ENCODE measurements around the gene CLCN2. TPM values are rescaled to one million over a fixed set of nuclear protein-coding genes. Genes with fewer than 3 reads are reported as not detected.

CLCN2 gene
- total RNA-seq, 1 experiment from 2014 or later: 23.0 TPM

DNA sequence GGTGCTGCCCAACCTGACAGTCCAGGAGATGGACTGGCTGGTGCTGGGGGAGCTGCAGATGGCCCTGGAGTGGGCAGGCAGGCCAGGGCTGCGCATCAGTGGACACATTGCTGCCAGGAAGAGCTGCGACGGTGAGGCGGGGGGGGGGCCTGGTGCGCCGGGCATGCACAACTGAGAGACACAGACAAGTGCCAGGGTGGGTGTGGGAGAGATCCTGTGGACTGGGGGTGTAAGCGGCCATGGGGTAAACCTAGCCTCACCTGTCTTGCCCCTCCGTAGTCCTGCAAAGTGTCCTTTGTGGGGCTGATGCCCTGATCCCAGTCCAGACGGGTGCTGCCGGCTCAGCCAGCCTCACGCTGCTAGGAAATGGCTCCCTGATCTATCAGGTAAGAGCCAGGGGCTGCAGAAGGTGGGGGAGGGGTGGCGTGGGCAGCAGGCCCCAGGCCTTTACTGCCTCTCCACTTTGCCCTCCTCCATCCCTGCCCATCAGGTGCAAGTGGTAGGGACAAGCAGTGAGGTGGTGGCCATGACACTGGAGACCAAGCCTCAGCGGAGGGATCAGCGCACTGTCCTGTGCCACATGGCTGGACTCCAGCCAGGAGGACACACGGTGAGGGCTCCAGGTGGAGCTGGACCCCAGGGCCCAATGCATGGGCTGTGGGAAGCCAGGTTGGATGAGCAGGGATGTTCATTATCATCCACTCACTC lies 21.8 kb upstream of the CLCN2 start:
- Histone ChIP-seq H3K4me3 (ENCODE audit: low read depth, low read length) (no peak overlapping the region), H3K9me3 (no peaks in the 10 kb centered on the region), H3K4me1 (peaks cover 15% of the 10 kb centered on the region), H3K36me3 (ENCODE audit: control insufficient read depth, insufficient read depth, low read length) (peaks cover 1% of the 10 kb centered on the region; the same call in 1 of the 2 replicates), H3K27me3 (replicated peaks; ENCODE audit: control insufficient read depth, insufficient read depth, low read length) (no peaks in the 10 kb centered on the region; the same call in 1 of the 2 replicates)
- H3K9me3 Mint-ChIP-seq (ENCODE audit: unreplicated experiment): no peaks in the 10 kb centered on the region
- DNase-seq: no peak
- H3K4me3 Mint-ChIP-seq (ENCODE audit: unreplicated experiment): no peak overlapping the region
- TF ChIP-seq, protein P1, sequence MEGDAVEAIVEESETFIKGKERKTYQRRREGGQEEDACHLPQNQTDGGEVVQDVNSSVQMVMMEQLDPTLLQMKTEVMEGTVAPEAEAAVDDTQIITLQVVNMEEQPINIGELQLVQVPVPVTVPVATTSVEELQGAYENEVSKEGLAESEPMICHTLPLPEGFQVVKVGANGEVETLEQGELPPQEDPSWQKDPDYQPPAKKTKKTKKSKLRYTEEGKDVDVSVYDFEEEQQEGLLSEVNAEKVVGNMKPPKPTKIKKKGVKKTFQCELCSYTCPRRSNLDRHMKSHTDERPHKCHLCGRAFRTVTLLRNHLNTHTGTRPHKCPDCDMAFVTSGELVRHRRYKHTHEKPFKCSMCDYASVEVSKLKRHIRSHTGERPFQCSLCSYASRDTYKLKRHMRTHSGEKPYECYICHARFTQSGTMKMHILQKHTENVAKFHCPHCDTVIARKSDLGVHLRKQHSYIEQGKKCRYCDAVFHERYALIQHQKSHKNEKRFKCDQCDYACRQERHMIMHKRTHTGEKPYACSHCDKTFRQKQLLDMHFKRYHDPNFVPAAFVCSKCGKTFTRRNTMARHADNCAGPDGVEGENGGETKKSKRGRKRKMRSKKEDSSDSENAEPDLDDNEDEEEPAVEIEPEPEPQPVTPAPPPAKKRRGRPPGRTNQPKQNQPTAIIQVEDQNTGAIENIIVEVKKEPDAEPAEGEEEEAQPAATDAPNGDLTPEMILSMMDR (IDR thresholded peaks at IDR 0.05; ENCODE audit: insufficient read depth in 1 of 2, low read depth in 1 of 2, low read length in 1 of 2, severe bottlenecking in 1 of 2, unreplicated experiment in 1 of 2): no peak
- peaks cover 11% of the 10 kb centered on the region for H3K4me1 Mint-ChIP-seq (ENCODE audit: low read depth, unreplicated experiment)
- CTCF ChIA-PET: interaction anchor here (0.6 to 2.3 kb wide), 2 partner anchors 12 to 18 kb away, joined by 4 to 8 read pairs; no protein-coding TSS in a partner anchor
- intact Hi-C loops (cut with micrococcal nuclease; ENCODE audit: unreplicated experiment): no loop called here
- POLR2A ChIA-PET: no interaction called here
- H3K36me3 Mint-ChIP-seq (ENCODE audit: insufficient read depth, unreplicated experiment): no peaks in the 10 kb centered on the region
- no TSS peak for BruUV-seq (replicated peaks)
- H3K27ac Mint-ChIP-seq (ENCODE audit: unreplicated experiment): no peak overlapping the region
- H3K27me3 Mint-ChIP-seq (ENCODE audit: insufficient read depth, unreplicated experiment): no peaks in the 10 kb centered on the region

DNA sequence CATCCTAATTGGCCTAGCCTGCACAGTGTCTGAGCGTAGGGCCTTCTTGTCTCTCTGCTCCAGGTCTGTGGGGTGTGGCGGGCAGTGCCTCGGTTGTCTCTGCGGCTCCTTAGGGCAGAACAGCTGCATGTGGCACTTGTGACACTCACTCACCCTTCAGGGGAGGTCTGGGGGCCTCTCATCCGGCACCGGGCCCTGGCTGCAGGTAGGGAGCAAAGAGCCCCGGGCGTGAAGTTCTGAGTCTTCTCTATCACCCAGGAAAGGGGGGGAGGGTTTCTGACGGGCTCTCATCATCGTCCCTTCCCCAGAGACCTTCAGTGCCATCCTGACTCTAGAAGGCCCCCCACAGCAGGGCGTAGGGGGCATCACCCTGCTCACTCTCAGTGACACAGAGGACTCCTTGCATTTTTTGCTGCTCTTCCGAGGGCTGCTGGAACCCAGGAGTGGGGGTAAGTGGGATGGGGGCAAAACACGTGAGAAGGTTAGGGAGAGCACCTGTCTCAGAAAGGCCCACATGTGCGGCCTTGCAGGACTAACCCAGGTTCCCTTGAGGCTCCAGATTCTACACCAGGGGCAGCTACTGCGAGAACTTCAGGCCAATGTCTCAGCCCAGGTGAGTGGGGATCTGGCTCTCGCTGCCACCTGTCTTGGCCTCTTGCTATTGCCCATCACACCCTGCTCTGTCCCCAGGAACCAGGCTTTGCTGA lies 21.1 kb upstream of the CLCN2 start:
- H3K36me3 ChIP-seq (ENCODE audit: control insufficient read depth, insufficient read depth, low read length): peaks cover 1% of the 10 kb centered on the region; the same call in 1 of the 2 replicates
- Mint-ChIP-seq H3K4me1 (ENCODE audit: low read depth, unreplicated experiment) (peaks cover 11% of the 10 kb centered on the region), H3K27ac (ENCODE audit: unreplicated experiment) (no peak overlapping the region), H3K36me3 (ENCODE audit: insufficient read depth, unreplicated experiment) (no peaks in the 10 kb centered on the region), H3K9me3 (ENCODE audit: unreplicated experiment) (no peaks in the 10 kb centered on the region), H3K27me3 (ENCODE audit: insufficient read depth, unreplicated experiment) (no peaks in the 10 kb centered on the region), H3K4me3 (ENCODE audit: unreplicated experiment) (no peak overlapping the region)
- H3K4me3 ChIP-seq (ENCODE audit: low read depth, low read length): no peak overlapping the region
- no peaks in the 10 kb centered on the region; the same call in 1 of the 2 replicates for H3K27me3 ChIP-seq (replicated peaks; ENCODE audit: control insufficient read depth, insufficient read depth, low read length)
- TF ChIP-seq, protein P1 (IDR thresholded peaks at IDR 0.05; ENCODE audit: insufficient read depth in 1 of 2, low read depth in 1 of 2, low read length in 1 of 2, severe bottlenecking in 1 of 2, unreplicated experiment in 1 of 2): no peak
- POLR2A ChIA-PET: no interaction called here
- DNase-seq: no peak
- BruUV-seq (replicated peaks): no TSS peak
- intact Hi-C loops (cut with micrococcal nuclease; ENCODE audit: unreplicated experiment): no loop called here
- H3K4me1 ChIP-seq: peaks cover 21% of the 10 kb centered on the region
- CTCF ChIA-PET: no interaction called here
- H3K9me3 ChIP-seq: no peaks in the 10 kb centered on the region

DNA sequence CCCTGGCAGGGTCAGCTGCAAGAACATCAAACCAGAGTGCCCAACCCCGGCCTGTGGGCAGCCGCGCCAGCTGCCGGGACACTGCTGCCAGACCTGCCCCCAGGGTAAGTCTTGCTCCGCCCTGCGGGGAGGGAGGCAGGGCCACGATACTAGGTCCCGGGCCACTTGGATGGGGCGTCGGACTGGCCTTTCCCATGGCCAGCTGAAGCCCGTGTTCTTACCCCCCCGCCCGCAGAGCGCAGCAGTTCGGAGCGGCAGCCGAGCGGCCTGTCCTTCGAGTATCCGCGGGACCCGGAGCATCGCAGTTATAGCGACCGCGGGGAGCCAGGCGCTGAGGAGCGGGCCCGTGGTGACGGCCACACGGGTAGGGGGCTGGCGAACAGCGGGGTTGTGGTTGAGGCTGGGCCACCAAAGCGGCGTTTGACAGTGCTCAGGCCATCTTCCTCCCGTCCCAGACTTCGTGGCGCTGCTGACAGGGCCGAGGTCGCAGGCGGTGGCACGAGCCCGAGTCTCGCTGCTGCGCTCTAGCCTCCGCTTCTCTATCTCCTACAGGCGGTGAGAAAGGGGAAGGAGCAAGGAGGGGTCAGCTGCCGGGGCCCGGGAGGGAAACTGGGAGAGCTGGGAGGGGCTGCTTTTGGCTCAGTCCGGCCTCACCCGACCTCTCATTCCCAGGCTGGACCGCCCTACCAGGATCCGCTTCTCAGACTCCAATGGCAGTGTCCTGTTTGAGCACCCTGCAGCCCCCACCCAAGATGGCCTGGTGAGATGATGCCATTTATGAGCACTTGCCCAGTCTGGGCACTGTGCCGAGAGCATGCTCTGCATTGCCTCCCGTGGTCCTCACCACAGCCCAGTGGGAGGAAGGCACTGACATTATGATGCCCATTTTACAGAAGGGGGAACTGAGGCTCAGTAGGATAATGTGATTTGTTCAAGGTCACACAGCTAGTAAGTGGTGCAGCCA lies 20.1 kb upstream of the CLCN2 start:
- no TSS peak for BruUV-seq (replicated peaks)
- no peak overlapping the region for H3K4me3 Mint-ChIP-seq (ENCODE audit: unreplicated experiment)
- no peak for DNase-seq
- intact Hi-C loops (cut with micrococcal nuclease; ENCODE audit: unreplicated experiment): no loop called here
- ChIA-PET POLR2A (no interaction called here), CTCF (interaction anchor here (1.5 kb wide), 1 partner anchor 10 kb away, joined by 4 read pairs; no protein-coding TSS in a partner anchor)
- Histone ChIP-seq H3K27me3 (replicated peaks; ENCODE audit: control insufficient read depth, insufficient read depth, low read length) (no peaks in the 10 kb centered on the region; the same call in 1 of the 2 replicates), H3K4me1 (peaks cover 22% of the 10 kb centered on the region), H3K36me3 (ENCODE audit: control insufficient read depth, insufficient read depth, low read length) (peaks cover 1% of the 10 kb centered on the region; the same call in 1 of the 2 replicates), H3K4me3 (ENCODE audit: low read depth, low read length) (no peak overlapping the region), H3K9me3 (no peaks in the 10 kb centered on the region)
- no peaks in the 10 kb centered on the region for H3K27me3 Mint-ChIP-seq (ENCODE audit: insufficient read depth, unreplicated experiment)
- peaks cover 11% of the 10 kb centered on the region for H3K4me1 Mint-ChIP-seq (ENCODE audit: low read depth, unreplicated experiment)
- H3K27ac Mint-ChIP-seq (ENCODE audit: unreplicated experiment): no peak overlapping the region
- H3K36me3 Mint-ChIP-seq (ENCODE audit: insufficient read depth, unreplicated experiment): no peaks in the 10 kb centered on the region
- TF ChIP-seq, protein P1 (IDR thresholded peaks at IDR 0.05; ENCODE audit: insufficient read depth in 1 of 2, low read depth in 1 of 2, low read length in 1 of 2, severe bottlenecking in 1 of 2, unreplicated experiment in 1 of 2): no peak
- no peaks in the 10 kb centered on the region for H3K9me3 Mint-ChIP-seq (ENCODE audit: unreplicated experiment)

All from Caco-2 (cell line).